HG03095 (cell line): ENCODE measurements around the gene PNKP.

Source experiments
- ATAC-seq: cut with Tn5 transposase; IDR thresholded peaks from one replicate; pipeline ENCODE4 v1.9.1; 2021; ENCODE audit warnings: moderate library complexity; ENCODE audit not compliant: unreplicated experiment

Gene PNKP

DNA sequence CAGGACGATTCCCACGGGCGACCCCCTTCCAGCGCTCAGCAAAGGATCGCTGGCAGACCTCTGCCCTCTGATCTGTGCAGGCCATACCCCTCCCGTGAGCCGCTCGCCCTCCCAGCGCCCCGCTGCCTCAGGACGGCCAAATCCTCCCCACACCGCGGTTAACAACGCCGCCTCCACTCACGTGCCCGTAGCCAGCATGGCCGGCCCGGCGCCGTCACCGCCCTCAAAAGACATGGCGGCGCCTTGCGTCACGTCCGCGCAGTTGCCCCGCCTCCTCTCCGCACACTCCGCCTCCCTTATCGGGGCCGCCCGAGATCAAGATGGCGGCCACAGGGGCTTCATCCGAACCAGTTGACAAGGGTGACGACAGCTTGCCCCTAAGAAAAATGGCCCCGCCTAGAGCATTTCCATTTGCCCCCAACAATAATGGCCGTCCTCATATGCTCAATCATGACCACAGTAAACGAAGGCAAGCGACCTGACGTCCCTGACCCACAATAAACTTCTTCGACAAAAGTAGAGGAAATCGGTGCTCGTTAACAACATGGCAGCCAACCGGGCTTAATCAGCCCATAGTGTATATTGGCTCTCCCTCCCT, 9.1 kb upstream of the PNKP start:
- peak; percentile 38 for ATAC-seq

DNA sequence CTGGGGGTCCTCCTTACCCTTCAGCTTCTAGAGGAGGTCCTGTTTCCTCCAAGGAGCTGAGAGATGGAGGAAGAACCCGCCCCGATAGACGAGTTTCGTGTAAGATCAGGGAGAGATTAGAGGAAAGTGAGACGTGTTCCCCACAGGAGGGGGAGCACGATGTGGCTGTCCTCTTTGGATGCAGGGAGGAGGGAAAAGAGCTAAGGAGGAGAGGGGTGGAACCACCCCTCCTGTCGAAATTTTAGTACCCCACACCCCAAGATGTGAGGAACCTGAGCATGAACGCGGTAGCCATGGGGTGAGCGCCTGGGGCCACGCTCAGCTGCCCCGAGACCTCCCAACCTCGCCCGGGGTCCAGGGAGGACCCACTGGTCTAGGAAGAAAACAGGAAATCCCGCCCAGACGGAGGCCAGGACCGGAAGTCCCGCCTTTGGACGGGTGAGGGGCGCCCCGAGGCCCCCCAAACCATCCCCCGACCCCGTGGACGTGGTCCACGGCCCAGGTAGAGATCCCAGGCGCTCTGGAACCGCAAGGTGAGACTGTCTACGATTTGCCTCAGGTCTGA, 8.6 kb upstream of the PNKP start:
- ATAC-seq = no peak

DNA sequence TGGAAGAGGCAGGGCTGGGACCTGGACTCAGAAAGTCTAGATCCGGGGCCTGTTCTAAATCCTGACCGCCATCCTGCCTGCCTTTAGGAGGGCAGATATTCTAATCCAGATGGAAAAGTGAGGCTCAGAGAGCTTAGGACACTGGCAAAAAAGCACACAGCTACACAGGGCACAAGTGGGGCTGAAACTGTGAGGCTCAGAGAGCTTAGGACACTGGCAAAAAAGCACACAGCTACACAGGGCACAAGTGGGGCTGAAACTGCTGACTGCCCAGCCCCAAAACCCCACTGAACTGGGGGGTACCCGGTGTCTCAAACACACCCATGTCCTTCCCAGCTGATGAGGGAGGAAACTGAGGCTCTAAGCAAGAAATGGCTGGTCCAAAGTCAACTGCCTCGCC, 7.8 kb upstream of the PNKP start:
- no peak for ATAC-seq

DNA sequence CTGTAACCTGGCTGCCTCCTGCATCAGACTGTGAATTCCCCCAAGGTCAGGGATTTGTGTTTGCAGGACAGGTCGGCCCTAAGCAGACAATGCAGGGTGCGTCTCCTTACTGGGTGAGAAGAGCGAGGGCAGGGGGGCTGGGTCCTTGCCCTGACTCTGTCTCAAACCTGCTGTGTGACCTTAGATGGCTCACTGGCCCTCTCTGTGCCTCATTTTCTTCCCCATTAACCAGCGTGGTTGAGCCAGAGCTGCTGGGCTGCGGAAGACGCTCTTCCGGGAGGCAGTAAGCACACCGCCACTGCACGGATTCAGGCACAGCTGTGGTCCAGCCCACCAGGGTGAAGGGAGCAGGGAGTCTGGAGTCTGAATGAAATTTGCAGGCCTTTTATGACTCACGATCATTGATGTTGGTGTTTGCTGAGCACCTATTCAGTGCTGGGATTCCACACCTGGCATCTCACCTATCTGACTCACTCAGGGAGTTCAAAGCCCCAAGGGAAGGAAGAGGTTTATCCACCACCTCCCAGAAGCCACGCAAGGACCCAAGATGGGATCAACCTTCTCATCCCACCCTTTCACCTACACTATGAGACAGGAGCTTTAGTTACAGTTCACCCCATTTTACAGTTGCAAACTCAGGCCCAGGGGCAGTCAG, 7.3 kb upstream of the PNKP start:
- no peak for ATAC-seq

DNA sequence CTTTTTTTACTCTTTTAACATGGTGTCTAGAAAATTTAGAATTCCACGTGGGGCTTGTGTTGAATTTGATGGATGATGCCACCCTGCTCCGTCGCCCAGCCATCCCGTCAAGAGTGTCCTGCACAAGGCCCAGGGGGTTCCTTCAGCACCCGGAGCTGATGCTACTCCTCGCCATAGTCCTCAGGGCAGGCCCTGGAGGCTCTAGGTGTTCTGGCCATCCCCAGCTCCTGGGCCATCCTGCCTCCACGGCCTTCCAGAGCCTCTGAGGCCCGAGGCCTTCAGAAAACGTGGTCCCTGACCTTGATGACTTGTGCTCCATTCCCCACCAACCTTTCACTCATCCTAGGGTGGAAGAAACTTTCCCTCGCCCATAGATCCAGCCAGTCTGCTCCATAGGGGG, 6.5 kb upstream of the PNKP start:
- ATAC-seq = no peak

DNA sequence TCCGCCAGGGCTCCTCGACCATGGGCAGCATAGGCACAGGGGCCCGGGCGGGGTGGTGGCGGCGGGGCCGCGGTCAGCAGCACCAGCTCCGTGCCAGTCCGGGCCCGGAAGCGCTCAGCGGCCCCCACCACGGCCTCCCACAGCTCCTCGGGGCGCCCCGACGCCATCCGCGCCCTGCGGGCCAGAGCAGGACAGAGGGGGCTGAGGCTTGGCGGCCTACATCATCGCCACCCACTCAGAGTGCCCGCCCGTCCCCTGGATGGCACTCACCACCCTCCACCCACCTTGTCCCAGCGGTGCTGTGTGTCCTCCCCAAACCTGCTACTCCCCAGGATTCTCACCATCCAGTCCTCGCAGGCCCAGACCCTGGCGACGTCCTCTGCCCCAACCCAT, 5.7 kb upstream of the PNKP start:
- ATAC-seq = no peak

DNA sequence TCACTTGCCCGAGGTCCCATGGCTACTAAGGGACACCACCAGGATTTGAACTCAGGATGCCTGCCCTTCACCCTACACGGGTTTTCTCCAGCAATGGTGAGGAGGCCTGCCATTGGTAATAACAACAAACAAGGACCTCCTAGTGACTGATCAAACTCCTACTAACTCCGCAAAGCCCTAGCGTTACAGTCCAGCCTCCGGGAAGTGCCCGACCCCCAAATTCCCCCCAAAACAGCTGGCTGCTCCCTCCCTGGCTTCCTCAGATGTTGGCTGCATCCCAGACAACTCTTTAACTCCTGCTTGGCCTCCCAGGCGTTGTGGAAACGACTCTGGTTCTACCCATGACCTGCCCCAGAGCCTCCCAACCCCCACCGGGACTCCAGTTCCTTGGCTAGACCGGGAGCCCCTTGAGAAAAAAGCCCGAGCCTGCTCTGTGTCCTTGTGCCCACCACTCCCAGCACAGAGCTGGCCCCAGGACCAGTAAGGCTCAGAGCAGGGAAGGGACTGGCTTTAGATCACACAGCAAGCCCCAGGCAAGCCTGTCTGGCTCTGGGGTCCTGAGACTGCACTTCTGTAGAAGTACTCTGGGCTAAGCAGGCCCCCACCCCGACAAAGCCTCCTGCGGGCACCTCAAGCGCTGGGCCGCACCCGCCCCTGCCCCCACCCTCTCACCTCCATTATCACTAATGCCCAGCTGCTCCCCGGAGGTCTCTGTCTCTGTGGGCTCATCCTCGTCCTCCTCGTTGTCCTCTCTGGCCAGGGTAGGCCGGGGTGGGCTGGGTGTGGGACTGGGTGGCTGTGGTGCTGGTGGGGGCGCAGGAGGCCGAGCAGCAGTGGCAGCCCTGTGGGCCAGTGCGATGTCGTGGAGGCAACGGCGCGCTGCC, 5.1 kb upstream of the PNKP start:
- no peak for ATAC-seq

DNA sequence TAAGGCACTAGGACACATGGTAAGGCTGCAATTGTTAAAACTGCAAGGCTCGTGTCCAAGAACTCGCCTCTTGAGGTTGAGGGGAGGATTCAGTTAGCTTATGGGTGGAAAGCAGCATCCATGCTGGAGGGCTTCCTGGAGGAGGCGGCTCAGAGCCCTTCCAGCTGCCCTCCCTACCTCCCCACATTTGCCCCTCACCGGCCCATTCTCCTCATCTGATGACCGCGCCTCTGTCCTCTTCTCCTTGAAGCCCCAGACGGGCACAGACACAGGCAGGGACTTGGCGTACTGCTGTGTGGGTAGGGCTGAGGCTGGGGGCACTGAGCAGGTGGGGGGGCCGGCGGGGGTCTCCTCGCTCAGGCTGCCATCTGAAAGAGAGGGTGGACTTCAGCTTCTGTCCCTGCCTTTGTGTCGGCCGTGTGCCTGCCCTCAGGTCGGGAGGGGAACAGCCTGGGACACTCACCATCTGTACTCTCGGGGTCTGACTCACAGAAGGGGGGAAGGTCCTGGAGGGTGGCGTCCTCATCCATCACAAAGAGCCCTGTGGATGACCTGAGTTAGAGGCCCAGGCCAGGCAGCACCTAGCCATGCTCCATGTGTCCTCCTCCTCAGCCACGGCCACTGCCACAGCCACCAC, 4.1 kb upstream of the PNKP start:
- ATAC-seq = no peak

DNA sequence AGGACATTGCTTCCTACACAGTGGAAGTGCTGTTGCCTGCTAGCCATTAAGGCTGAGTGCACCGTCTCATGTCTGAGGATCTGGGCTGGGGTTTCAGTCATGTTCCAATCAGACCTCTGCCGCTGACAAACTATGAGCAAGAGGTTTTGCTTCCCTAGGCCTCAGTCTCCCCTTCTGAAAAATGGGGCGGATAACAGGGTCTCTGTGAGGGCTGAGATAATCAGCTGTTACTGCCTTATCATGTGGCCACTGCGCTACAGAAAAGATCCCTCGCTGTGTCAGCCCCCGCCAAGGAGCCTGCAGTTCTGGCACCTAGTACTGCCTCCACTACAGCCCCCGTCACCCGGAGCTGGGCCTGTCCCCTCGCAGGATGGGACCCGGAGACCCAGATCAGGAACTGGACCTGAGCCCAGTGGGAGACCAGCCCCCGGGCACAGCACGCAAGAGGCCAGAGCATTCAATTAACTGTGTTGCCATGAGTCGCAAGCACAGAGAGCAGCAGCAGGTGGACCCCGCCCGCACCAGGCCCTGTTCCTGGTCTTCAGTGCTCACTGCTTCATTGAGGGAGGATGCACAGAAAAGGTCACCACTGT, 3.0 kb upstream of the PNKP start:
- ATAC-seq = no peak

DNA sequence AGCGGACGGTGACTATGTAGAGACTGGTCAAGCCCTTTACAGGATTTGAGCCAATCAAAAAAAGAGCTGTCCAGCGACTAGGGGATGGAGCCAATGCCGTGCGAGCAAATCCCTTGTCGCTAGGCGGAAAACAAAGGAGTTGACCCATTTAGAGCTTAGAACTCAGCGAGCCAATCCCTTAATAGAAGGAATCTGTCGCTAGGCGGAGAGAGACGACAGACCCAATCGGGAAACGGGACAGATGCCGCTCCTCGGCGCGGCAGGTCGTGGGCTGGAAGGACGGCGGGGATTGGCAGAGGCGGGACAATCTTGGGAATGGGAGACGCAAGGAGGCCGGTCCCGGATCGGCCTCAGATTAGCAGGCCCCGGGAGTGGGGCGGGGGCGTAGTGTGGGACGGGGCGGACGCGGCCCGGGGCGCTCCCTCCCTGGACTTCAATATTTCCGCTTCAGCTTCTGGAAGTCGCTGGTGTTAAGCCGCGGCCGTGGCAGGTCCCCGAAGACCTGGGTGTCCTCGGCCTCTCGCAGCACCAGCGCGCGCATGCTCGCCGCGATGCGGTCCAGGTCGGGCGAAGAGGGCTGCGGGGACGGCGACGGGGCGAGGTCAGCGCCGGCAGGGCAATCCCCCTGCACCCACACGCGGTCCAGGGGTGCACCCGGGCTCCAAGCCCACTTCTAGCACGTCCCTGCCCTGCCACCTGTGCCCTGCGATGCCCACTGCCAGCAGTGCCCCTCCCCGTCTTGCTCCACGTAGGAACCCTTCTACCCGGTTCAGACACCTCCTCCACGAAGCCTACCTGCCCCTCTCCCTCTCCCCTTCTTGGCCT, 2.3 kb upstream of the PNKP start:
- ATAC-seq = peak; percentile 51

DNA sequence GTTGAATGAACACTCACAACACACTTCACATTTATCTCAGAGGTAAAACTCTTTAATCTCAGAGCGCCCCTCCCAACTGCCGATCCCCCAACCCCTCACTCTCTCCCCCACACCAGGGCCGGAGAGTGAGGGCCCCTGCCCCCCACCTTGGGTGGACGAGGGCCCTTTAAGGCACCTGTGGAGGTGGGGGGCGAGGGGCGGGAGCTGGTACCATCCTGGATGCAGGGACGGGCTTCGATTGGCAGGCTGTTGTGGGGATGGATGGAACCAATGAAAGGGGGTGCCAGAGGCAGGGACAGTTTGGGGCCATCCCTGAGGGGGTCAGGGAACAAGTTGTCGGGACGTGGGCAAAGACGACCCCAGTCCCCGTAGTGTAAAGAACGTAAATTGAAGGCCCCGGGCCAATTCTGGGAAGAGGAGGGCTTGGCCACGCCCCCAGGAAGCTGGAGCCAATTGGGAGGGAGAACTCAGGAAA, 1.7 kb upstream of the PNKP start:
- ATAC-seq = peak; percentile 3

DNA sequence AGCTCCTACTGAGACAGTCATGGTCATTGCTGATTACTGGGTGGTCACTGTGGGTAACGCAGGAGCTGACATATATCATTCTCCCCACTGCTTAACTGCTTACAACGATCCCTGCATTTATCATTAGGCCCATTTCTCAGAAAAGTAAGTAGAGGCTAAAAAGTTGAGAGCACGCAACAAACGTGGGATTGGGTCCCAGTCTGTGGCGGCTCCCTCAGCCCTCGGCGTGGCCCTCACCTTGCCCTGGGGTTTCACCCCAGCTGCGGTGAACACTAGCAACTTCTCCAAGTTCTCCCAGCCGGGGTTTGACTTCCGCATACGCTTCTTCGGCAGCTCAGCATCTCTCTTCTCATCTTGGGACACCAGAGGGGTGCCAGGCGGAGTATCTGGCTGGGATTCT, 2.5 kb downstream of the PNKP start:
- ATAC-seq = no peak

DNA sequence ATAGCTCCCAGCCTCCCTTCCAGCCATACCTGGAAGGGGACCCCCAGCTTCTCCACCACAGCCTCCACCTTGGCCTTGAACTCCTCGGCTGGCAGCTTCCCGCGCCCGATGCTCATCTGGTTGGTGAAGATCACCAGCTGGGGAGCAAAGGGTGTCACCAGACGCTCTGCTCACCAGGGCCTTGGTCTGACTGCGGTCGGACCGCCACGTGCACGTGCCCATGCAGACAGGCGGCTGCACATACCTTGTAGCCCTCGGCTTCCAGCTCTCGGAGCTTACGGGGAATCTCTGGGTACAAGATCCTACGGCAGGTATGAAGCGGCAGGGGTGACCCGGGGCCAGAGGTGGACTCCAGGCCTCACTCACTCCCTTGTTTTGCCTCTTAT, 3.4 kb downstream of the PNKP start:
- no peak for ATAC-seq

DNA sequence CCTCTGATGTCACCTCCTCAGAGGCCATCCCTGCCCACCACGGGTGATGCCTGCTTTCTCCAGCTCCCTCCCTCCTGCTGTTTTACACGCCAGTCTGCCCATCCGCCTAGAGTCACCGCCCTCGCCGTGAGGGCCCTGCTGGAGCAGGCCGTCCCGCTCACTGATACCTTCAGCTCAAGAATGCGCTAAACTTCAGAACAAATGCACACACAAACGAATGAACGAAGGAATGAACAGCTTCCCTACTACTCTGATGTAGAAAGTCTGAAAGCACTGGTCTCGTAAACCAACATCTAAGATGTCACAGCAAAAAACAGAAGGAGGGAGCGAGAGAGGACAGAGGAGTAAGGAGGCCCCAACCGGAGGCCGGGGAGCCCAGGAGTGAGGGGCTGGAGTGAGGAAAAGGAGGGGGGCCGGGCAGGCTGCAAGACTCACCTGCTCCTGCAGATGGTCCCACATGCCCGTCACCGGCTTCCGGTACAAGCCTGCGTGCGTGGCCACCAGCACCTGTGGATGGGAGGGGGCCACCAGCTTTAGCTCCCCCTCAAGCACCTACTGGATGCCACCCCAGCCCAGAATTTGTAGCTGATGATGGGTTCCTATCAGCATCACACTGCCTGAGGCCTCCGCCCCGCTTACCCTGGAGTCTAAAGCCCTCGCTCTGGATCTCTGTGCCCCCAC, 4.0 kb downstream of the PNKP start:
- ATAC-seq = no peak

DNA sequence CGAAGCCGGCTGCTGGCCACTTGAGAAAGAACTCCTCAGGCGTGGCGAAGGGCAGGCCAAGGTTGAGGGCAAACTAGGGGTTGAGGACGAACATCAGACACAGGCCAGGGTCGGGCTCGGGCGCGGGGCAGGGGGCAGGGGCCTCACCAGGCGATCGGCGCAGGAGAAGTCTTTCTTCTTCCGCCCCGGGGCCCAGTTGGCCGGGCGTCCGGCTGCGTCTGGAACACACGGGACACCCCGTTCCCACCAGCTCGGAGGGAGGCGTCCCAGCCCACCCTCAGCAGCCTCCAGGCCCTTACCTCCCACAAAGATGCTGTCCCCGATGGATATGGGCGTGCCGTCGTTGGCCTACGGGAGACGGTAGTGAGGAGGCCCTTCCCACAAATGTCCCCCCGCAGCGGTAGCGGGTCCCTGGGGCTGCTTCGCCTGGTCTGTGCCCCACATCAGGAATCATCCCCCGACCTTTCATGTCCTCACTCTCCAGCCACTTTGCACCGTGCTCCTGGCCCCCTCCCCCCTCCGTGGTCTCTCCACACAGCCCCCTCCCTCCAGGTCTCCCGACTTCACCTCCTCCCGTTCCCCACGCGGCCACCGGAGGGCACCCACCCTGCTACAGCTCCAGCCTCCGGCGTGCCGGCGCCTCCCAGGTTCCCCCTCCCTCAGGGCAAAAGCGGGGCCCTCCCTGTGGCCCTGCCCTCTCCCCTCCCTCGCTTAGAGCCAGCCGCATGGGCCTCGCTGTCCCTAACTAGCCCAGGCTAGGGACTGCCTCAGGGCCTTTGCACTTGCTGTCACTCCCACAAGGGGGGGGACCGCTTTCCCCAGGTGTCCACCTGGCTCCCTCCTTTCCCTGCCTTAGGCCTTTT, 4.8 kb downstream of the PNKP start:
- no peak for ATAC-seq

DNA sequence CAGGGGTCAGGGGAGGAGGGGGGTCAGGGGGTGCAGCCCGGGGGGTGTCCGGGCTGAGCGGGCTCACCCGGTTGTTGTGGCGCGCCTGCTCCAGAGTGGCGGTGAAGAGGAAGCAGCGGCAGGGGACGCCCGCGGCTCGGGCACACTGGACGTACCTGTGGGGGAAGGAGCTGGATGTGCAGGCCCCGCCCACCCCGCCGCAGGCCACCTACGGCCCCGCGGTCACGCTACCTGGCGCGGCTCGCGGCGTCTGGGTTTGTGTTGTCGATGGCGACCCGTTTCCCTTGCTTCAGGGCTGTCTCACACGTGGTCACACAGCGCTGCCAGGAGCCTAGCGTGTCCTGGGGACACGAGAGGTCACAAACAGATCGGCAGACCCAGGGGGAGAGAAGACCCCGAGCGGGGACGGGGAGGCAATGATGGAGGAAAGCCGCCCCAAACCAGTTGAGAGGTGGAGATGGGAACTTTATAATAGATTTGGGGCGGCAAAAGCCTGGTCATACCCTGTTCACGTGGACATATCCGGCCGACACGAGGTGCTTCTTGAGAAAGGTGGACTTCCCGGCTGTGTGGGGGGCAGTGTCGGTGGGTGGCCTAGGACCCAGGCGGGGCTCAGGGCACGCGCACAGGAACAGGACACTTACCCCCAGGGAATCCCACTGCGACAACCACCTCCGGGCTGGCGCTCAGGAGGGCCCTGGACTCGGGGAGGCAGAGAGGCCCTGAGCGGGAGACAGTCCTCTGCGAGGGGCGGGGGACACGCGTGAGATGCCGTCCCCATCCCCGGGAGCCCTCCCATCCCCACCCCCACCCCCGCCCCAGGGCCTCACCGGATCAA, 5.6 kb downstream of the PNKP start:
- ATAC-seq = no peak

DNA sequence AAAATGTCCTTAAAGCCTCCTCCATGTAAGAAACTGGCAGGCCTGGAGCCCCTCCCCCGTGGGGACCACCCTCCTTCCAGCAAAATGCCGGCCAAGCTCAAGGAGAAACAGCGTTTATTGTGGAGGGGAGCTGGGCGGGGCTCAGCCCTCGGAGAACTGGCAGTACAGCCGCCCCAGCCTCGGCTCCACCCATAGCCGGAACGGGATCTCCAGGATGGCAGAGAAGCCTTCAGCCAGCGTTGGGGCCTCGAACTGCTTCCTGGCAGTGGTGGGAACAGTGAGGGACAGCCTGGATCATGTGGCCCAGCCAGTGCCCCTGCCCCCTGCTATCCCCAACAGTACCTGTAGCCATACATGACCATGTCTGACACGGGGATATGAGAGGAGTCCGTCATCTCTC, 6.3 kb downstream of the PNKP start:
- ATAC-seq = no peak
